Activated CD8-positive, alpha-beta memory T cell treated with anti-CD3 and anti-CD28 coated beads, Interleukin-2, amount 50 U/mL, for 1 hour (primary cell): ENCODE data around the gene C6orf62.
A peak's percentile ranks its signal among the peaks of the same experiment; 100 is the strongest.
"Not testable (repeated sequence)": the region's sequence is repeated elsewhere in the genome, so short reads cannot be mapped to it uniquely, and the experiment has no call there.

Experiments
- DNase-seq: peaks from one replicate; pipeline ENCODE4 v3.0.0-alpha.2; 2020; ENCODE audit errors: extremely low read depth

Gene C6orf62

GRCh38 chr6:24743265-24743943 lies 24.4 kb upstream of the C6orf62 start:
- no peak for DNase-seq

GRCh38 chr6:24742216-24742738 lies 23.3 kb upstream of the C6orf62 start:
- no peak for DNase-seq

- DNase-seq, result no peak
Measured at GRCh38 chr6:24740861-24741260, 21.9 kb upstream of the C6orf62 start.

GRCh38 chr6:24738741-24739140 lies 19.8 kb upstream of the C6orf62 start:
- DNase-seq, result no peak

GRCh38 chr6:24734710-24735109 lies 15.8 kb upstream of the C6orf62 start:
- DNase-seq, result not testable (repeated sequence)

GRCh38 chr6:24734166-24734565 lies 15.2 kb upstream of the C6orf62 start:
- no peak for DNase-seq

GRCh38 chr6:24731456-24732134 lies 12.6 kb upstream of the C6orf62 start:
- DNase-seq, result not testable (repeated sequence)

- DNase-seq, result not testable (repeated sequence)
Measured at GRCh38 chr6:24730653-24731052, 11.7 kb upstream of the C6orf62 start.

GRCh38 chr6:24723270-24723669 lies 4.3 kb upstream of the C6orf62 start:
- DNase-seq, result no peak

GRCh38 chr6:24721461-24722215 lies 2.7 kb upstream of the C6orf62 start:
- DNase-seq, result peak; percentile 68

- peak; percentile 100 for DNase-seq
Measured at GRCh38 chr6:24720604-24721460, 1.9 kb upstream of the C6orf62 start.

GRCh38 chr6:24720131-24720603 lies 1.2 kb upstream of the C6orf62 start:
- DNase-seq, result peak; percentile 43

- no peak for DNase-seq
Measured at GRCh38 chr6:24718449-24719124, 367 bp downstream of the C6orf62 start.

GRCh38 chr6:24716602-24717148 lies 2.3 kb downstream of the C6orf62 start:
- DNase-seq, result not testable (repeated sequence)

- DNase-seq, result no peak
Measured at GRCh38 chr6:24710519-24711303, 8.2 kb downstream of the C6orf62 start.

GRCh38 chr6:24709014-24709711 lies 9.8 kb downstream of the C6orf62 start:
- no peak for DNase-seq

- DNase-seq, result no peak
Measured at GRCh38 chr6:24708612-24709011, 10.3 kb downstream of the C6orf62 start.

GRCh38 chr6:24704468-24704867 lies 14.5 kb downstream of the C6orf62 start:
- no peak for DNase-seq

- no peak for DNase-seq
Measured at GRCh38 chr6:24702720-24703282, 16.2 kb downstream of the C6orf62 start.
